IPS-NIHi7 (cell line): ENCODE results near the gene MBLAC2.
A peak's percentile ranks its signal among the peaks of the same experiment; 100 is the strongest.

ENCODE experiments used
- DNase-seq: peaks from one replicate; pipeline ENCODE4 v3.0.0; 2012; ENCODE audit warnings: mixed read lengths; ENCODE audit errors: extremely low spot score

MBLAC2 gene

DNA sequence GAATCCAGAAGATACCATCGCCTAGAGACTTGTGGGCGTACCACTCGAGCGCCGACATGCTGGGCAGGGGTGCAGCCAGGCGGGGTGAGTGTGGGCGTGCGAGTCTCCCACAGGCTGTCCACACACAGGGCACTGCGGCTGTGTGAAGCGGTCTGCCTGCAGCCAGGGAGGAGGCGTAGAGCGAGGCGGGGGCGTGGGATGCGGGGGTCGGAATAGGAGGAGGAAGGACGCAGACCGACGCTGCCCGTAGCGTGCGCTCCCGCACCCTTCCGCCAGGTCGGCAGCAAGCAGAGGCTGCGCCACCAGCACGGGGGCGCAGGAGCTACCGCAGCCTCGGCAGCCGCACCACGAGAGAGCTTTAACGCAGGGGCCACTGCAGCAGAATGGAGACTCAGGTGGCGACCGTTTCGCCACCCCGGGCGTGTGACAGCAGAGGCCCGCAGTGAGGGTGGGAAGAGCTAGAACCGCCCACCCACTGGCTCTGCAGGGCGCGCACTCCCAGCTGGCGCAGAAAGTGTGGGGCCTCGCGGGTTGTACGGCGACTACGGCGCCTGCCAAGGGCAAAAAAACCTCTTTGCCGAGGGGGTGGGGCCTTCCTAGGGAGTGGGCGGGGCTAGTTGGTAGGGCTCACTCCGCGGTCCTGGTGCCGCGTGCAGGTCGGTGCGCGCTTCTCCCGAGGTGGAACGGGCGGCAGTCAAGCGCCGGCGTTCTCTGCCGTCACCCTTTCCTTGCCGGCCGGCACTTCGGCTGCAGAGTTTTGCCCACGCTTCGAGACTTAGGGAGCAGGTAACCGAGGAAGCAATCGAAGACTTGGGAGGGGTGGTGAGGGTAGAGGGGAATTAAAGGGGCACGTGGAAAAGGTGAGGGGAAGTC, at the start of gene MBLAC2, which contains the start of gene POLR3G:
Gene MBLAC2 (minus strand): TSS at position 537 of the 873 bp plus-strand sequence. CDS start 479 bp downstream, at position 58.
Gene POLR3G (plus strand): TSS at position 630 of the 873 bp plus-strand sequence. CDS start 10,704 bp downstream, outside the sequence.
- DNase-seq, result peak; percentile 93

DNA sequence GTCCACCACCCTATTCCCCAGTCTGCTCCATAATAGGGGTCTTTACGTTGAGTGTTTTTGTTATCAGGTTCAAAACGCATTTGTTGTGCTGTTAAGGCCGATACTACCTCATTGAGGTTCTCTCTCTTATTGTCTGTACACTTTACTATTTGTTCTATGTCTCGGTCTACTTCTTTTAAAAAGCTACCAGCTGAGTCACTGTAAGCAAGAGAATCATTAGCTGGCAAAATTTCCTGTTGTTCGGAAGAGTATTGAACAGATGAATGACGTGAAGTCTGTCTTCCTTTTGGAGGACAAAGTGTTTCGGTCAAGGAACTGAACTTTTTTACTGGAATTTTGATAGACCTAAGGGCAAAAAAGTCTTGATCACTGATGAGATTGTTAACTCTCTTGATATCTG, 44.5 kb upstream of the MBLAC2 start:
- no peak for DNase-seq

DNA sequence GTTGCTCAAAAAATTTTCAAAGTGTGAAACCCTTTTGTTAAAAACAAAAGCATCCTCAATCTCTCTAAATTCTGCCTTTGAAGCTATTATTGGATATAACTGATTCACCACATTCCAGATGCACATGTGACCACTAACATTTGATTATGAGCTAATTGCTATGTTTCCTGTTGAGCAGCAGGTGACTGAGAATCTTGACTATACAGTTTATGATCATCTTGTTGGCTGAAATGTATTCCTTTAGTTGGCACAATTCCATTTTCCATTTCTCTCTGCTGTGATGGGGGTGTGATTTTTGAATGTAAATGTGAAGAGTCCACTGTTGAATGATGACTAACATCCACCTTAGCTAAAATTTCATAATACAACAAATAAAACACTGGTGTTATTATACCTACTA, 44.1 kb upstream of the MBLAC2 start:
- DNase-seq, result no peak

DNA sequence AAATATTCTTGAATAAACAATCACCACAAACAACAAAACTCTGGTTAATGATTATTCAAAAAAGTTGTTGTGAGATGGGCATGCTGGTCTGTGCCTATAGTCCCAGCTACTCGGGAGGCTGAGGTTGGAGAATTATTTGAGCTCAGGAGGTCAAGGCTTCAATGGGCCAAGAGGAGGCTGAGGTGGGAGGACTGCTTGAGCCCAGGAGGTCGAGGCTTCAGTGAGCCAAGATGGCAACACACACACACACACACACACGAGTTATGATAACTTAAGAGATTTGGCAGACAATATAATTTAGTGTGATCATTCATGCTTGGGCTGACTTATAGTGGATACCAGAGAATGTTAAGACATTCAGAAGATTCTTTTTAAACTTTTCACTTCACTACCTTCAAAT, 39.9 kb upstream of the MBLAC2 start:
- DNase-seq, result no peak

DNA sequence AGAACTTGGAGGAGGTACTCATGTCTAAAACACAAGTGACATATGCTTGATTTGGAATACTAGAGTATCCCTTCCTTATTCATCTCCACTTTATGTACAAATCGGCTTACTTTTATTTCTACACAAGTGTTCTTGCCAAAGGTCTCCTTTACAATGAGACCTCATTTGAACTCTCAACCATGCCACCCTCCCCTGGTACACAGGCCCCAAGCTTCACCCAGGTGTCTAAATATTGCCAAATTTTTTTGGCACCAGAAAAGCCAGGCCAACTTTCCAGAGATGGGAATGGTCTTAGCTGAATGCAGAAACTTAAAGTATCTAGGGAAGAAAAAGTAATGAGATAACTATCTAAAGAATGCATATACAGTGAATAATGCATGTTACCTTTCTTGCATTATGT, 35.9 kb upstream of the MBLAC2 start:
- DNase-seq, result no peak

DNA sequence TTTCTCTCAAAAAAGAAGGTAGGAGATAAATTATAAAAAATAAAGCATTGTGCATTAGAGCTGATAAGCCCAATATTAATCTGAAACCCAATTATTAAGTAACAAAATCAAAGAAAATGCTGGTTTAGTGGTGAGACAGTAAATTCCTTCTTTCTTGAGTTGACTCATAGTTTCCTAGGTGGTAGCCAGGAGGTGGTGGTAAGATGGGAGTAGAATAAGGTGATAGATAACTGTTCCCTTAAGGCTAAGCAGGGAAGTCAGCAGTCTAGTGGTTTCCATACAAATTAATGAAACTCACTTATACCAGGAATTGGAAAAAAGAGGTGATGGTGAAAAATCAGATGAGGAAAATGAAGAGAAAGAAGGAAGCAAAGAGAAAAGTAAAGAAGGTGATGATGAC, 31.6 kb upstream of the MBLAC2 start:
- no peak for DNase-seq

DNA sequence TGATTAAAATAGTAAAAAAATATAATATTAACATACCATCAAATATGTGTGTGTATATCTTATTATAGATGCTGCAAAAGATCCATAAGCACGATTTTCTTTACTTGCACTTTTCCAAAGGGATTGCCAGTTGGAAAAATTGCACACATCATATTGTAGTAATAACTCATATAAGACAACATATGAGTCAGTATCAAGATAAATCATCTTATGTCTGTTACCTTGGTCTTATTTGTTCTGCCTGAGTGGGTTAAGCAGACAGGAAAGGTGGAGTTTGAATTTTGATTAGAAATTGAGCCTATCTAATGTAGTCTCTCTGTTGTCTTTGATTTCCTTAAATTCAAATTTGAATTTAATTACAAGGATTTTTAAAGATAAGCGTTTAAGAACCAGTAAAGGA, 30.2 kb upstream of the MBLAC2 start:
- no peak for DNase-seq

DNA sequence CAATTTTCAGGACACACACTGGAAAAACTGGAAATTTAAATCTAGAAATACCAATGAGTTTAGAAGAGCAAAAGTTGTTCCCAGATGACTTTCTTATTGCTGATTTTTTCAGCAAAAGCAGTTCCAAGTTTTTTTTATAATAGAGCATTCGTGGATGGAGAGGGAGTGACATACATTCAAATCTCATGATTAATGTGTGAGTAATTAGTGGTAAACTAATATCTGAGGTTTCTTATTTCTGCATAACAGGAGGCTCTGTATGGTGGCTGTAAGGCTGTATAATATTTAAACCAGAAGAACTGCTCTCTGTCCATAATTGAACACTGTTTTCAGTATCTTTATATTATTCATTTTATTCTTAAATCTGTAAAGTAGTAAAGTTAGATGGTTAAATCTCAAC, 29.0 kb upstream of the MBLAC2 start:
- no peak for DNase-seq

DNA sequence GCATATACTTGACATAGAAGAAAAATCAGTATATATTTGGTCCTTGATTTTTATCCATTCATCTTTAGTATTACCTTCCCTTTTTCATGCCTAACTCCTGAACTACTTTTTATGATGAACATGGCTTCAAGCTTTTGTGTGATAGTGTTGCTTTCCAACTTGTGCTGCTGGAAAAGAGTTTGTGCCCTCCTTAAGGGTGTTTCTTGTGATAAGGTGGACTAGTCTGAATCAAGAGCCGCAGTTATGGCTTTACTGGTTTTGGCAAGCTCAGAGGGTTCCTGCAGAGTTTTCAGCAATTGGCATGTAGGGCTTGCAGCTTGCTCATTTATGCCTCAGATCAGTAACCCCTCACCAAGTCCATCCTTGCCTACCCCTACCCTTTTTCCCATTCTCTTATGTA, 20.6 kb upstream of the MBLAC2 start:
- DNase-seq, result no peak

DNA sequence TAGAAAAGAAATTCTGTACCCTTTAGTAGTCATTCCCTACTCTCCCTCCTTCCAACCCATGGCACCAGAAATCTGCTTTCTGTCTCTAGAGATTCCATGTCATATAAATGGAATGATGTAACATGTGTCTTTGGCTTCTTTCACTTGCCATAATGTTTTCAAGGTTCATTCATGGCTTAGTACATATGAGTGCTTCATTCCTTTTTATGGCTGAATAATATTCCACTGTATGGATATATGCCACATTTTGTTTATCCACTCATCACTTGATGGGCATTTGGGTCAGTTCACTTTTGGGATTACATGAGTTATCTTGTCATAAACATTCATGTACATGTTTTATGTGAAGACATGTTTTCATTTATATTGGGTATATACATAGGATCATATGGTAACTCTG, 19.5 kb upstream of the MBLAC2 start:
- no peak for DNase-seq

DNA sequence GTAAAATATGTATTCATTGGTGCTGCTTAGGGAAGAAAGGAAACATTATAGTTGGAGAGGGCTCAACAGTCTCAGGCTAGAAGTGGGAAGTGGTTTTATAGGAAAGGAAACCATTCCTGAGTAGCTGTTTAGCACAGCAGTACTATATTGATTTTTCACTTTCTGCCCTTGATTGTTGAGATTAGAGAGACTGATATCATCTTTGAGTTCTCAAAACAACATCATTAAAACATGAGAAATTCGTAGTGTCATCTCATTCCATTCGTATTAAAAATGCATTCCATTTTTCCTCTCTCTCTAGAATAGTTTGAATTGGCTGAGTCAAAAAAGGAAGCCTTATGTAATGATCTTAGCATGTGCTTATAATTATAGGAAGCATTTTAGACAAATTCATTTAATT, 14.2 kb upstream of the MBLAC2 start:
- DNase-seq, result no peak

DNA sequence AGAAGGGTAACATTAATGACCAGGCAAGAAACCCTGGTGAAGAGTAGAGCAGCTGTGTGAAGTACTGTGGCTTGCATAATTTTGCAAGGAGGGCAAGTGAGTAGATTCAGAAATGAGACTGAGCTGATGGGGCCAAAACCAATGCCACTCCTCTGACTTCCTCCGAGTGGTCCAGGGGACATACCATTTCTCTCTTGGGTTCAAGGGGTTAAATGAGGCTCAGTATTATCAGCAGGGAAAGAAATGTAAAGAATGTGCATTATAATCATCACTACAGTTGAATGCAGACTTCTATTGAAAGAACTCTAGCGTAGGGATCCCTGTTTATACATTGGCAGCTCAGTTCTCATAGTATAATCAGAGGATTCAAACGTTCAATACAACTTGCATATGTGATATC, 10.0 kb upstream of the MBLAC2 start:
- DNase-seq, result no peak

DNA sequence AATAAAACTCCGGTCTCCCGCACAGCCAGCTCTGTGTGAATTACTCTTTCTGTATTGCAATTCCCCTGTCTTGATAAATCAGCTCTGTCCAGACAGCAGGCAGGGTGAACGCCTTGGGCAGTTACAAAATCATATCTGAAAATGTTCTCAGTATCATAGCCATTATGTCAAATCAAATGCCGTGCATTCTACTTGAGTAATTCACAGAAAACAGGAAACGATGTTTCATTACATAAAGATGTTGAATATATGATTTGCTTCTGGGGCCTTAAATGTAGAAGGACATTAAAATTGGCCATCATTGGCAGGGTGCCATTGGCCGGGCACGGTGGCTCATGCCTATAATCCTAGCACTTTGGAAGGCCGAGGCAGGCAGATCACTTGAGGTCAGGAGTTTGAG, 8.6 kb upstream of the MBLAC2 start:
- DNase-seq, result no peak

DNA sequence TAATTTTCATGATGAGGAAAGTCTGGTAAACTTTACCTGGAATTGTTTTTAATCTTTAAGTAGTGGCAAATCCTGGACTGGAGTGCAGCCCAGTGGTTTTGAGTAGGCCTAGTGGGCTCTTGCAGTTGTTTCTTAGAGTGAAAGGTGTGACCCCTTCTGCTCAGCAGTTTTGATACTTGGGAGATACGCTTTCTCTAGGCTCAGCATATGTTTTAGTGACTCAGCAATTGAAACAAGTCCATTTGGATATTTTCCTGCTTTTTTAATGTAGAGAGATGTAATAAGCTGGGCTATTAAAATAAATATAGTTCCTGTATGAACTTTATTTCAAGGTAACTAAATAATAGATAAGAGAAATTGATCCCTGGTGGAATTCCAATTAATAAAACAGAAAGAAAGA, 6.1 kb upstream of the MBLAC2 start:
- no peak for DNase-seq

DNA sequence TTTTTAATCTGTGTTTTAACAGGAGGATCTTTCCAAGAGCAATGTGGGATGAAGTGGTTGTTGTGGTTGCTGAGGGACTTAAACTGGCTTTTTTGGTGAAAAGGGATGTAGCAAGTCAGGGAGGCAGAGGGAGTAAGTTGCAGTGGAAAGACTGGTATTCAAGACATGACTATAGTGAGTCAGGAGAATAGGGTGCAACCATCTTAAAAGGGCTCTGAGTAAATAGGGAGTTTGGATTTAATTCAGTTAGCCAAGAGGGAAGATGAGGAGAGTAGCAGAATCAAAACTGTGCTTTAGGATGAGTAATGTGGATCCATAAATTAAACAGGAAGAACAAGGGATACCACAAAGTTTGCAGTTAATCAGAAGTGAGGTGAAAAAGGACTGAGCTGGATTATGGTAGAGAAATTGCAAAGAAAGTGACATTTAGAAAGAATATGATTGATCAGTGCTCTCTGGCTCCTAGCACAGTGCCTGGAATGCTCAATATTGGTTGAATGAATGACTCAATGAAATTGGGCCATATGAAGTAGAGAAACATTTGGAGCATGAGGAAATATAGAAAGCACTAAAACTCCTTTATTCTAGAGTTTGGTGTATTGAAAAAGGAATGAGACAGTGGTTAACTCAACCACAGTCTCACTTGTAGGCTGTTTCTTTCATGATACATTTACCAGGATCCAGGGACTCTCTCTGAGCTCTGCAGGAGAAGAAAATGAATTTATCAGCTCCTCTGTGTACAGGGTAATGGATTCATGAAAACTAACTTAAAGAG, 5.2 kb upstream of the MBLAC2 start:
- no peak for DNase-seq

DNA sequence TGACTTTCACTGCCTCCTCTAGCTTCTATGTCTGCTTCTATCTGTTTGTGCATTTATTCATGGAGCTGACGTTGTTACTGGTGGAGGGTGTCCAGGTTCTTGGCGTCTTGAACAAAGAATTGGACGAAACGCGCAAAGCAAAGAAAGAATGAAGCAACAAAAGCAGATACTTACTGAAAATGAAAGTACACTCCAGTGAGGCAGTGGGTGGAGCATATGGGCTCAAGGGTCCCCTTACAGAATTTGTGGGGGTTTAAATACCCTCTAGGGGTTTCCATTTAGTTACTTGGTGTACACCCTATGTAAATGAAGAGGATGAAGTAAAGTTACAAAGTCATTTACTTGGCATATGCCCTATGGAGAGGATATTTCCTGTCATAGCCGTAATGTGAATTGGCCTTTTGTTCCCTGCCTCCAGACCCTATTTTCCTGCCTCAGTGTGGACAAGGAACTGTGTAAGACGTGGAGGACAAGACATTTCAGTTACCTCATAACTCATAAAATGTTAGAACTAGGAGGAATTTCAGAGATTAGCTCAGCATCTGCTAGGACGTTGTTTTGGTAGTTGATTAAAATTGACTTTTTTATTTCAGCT, 3.1 kb upstream of the MBLAC2 start:
- no peak for DNase-seq

DNA sequence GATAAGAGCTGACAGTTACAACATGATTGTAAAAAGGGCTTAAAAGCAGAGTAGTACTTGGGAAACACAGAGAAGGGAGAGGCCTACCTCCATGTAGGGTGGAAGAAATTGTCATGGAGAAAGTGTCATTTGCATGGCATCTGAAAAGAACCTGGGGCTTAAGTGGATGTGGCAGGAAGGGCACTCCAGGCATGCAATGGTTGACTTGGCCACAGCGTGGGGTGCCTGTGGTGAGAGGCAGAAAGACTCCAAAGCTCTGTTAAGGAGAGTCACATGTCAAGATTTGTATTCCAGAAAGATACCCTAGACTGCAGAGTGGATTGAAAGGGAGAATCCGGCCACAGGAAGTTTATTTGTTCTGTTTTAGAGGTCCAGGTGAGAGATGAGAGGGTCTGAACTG, 2.5 kb upstream of the MBLAC2 start:
- peak; percentile 52 for DNase-seq

DNA sequence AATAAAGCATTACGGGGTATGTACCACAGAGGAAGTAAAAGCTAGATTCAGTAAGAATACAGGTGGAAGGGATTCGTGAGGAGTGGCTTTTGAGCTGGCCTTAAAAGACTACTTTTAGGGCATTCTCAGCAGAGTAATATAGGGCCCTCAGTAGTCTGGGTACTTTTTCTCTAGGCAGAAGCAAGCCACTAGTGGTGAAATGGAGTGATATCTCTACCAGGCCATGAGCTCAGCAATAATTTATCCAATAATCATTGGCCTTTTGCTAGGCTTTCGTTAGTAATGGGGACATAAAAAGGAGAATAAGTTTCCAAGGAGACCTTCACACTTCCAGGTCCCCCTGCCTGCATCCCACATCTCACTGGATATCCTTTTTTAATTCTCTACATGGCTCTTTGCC, 1.8 kb upstream of the MBLAC2 start:
- no peak for DNase-seq

DNA sequence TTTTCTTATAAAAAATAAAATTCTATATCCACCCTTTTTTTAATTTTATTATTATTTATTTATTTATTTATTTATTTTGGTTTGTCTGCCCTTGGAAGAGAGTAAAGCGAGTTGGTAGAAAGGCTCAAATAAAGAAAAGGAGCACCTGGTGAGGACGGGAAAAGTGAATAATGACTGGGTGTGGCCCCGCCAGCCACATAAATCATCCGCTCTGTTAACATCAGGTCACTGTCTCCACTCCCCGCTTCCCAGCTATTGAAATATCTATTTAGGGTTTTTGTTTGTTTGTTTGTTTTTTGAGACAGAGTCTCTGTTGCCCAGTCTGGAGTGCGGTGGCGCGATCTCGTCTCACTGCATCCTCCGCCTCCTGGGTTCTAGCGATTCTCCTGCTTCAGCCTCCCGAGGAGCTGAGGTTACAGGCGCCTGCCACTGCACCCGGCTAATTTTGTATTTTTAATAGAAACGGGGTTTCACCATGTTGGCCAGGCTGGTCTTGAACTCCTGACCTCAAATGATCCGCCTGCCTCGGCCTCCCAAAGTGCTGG, 937 bp upstream of the MBLAC2 start:
- no peak for DNase-seq

DNA sequence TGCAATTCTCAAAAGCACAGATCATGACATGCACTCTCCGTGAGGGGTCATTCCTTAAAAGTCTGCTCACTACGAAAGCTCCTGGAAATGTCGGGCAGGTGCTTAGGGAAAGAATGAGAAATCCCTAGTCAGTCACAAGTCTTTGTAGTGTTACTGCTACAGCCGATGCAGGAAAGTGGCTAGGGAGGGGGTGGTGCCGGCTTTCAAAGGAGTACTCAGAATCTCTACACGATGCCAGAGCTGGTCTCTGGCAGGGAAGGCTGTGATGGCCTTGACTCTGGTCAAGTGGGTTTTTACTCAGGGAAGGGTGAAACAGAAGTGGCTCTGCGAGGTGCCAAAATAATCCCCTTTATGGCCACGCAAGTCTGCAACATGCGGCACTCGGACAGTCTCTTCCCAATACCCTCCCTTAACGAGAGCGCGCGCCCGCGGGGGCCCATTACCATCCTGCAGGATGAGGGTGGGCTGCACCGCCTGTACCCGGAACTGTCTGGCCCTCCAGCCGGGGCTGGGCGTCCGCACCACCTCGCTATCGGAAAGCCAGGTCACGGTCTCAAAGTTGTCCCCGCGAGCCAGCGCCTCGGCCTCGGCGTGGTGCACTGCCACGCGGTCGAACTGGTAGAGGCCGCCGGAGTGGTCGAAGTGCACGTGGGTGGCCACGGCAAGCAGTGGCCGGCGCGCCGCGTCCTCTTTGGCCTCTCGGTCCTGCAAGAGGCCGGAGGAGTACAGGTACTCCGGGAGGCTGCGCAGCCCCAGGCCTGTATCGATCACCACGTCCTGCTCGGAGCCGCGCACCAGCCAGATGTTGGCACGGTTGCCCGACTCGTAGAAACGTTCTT, 956 bp downstream of the MBLAC2 start:
- DNase-seq, result peak; percentile 38

DNA sequence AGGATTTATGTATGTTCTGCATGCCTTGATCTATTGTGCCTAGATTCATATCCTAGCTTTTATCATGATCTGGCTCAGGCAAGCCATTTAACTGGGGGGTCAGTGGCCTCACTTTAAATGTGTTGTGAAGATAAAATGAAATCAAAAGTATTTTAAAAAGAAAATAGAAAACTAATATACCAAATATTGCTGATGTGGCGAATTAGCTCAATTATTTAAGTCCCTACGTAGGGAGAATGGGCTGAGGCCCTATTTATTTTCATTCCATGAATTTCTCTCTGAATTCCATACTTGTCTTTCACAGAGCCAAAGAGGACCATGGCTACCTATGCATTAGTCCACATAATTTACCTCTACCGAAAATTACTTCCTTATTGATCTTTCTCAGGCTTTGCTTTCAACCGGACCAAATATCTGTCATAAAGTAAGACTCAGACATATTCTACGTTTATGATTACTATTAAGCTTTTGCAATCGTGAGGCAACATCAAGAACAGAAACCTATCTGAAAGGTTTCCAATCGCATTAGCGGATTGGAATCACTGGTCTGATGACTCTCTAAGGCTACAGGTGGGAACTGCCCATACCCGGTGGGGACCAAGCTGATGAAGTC, 1.7 kb downstream of the MBLAC2 start:
- no peak for DNase-seq
